ENCODE results near the gene ORM2.

Gene ORM2

GRCh38 chr9:114348906-114349482 lies 19.3 kb downstream of the ORM2 start:
- DNase-seq (ENCODE audit: low read depth in 2 of 2), result peak; percentile 56 to 73

- DNase-seq (ENCODE audit: low read depth in 2 of 2), result no peak
These were observed 20.2 kb downstream of the ORM2 start for GRCh38 chr9:114349713-114350480.

GRCh38 chr9:114350636-114351401 lies 21.1 kb downstream of the ORM2 start:
- DNase-seq (ENCODE audit: low read depth in 2 of 2), result no peak

- no peak for DNase-seq (ENCODE audit: low read depth in 2 of 2)
These were observed 22.3 kb downstream of the ORM2 start for GRCh38 chr9:114351932-114352331.

DNA sequence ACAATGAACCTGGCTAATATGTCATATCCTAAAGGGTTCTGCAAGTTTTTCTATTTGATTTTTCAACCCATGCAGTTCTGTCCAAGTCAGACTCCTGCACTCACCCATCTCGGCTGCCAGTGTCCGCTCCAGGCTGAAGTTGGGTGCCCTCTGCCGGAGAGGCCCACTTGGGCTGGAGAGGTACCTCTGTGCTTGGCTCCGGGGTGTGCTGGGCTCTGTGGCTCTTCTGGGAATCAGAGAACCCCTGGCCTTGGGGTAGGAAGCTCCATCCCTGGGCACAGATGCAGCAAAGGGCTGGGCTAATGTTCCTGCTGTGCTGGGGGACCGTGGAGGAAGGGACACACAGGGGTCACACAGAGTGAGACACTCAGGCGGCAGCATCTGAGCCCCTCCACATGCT lies 26.2 kb downstream of the ORM2 start:
- DNase-seq (ENCODE audit: low read depth in 2 of 2), result no peak

DNA sequence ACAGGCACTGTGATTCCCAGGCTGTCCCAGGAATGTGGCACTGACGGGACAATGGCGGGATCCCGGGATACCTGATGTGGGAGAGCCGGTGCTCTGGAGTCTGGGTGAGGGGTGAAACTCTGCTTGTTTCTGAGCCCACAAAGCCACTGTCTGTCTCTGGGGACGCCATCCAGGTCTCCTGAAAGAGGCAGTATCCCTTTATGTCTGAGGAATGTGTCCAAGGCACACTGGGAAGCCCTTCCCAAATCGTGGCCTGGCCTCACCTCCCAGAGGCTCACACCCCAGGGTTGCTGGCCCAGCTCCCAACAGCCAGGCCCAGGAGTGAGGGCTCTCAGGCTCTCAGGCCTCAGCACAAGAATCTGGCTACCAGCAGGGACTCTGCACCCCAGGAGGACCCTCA lies 27.1 kb downstream of the ORM2 start:
- no peak for DNase-seq (ENCODE audit: low read depth in 2 of 2)

DNA sequence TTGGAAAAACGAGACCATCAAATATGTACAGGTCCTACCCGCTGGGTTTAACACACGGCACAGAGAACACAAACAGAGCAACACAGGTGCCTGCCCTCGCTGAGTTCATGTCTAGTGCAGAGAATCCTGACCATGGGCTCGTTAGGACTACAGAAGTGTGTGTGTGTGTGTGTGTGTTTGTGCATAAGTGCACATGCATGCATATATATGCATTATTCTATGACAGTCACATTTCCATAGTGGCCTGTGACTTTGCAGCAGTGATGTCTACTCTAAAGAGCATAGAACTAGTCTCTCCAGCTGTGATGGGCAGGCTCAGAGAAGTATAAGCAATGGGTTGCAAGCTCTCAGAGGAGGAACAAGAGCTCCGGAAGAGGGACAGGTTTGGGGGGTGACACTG lies 27.7 kb downstream of the ORM2 start:
- no peak for DNase-seq (ENCODE audit: low read depth in 2 of 2)

GRCh38 chr9:114357911-114358328 lies 28.3 kb downstream of the ORM2 start:
- DNase-seq (ENCODE audit: low read depth in 2 of 2), result no peak

- DNase-seq (ENCODE audit: low read depth in 2 of 2), result no peak
These were observed 30.1 kb downstream of the ORM2 start for GRCh38 chr9:114359801-114360200.

DNA sequence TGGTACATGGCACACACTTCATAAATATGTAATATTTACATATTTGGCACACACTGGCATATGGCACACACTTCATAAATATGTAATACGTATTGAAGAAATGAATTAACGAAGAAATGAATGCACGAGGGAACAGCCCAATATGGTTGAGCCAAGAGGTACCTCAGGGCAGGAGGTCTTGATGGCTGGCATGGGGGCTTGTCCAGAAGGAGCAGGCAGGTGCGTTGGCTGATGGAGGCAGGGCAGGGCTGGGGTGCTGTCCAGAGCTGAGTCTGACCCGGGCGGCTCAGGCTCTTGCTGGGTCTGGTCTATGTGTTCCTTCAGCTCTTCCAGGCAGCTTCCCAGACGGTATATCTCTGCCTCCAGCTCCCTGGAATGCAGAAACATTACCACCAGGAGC lies 31.9 kb downstream of the ORM2 start:
- no peak for DNase-seq (ENCODE audit: low read depth in 2 of 2)

GRCh38 chr9:114362394-114362793 lies 32.7 kb downstream of the ORM2 start:
- no peak for DNase-seq (ENCODE audit: low read depth in 2 of 2)

GRCh38 chr9:114363424-114363823 lies 33.8 kb downstream of the ORM2 start:
- no peak for DNase-seq (ENCODE audit: low read depth in 2 of 2)

GRCh38 chr9:114364134-114365041 lies 34.7 kb downstream of the ORM2 start:
- DNase-seq (ENCODE audit: low read depth in 2 of 2), result no peak

- no peak for DNase-seq (ENCODE audit: low read depth in 2 of 2)
These were observed 35.5 kb downstream of the ORM2 start for GRCh38 chr9:114365194-114365593.

- no peak for DNase-seq (ENCODE audit: low read depth in 2 of 2)
These were observed 36.9 kb downstream of the ORM2 start for GRCh38 chr9:114366334-114367128.

- no peak for DNase-seq (ENCODE audit: low read depth in 2 of 2)
These were observed 37.7 kb downstream of the ORM2 start for GRCh38 chr9:114367366-114367765.

GRCh38 chr9:114367772-114368569 lies 38.3 kb downstream of the ORM2 start:
- DNase-seq (ENCODE audit: low read depth in 2 of 2), result no peak

- no peak for DNase-seq (ENCODE audit: low read depth in 2 of 2)
These were observed 39.8 kb downstream of the ORM2 start for GRCh38 chr9:114369216-114370130.

Data from stimulated activated CD4-positive, alpha-beta T cell treated with anti-CD3 and anti-CD28 coated beads, Interleukin-1b, Interleukin-23, amount 100 ng/mL, for 4 hours (primary cell).